ENCODE data around the gene KLHL2.
"Not testable (repeated sequence)": the region's sequence is repeated elsewhere in the genome, so short reads cannot be mapped to it uniquely, and the experiment has no call there.

DNA sequence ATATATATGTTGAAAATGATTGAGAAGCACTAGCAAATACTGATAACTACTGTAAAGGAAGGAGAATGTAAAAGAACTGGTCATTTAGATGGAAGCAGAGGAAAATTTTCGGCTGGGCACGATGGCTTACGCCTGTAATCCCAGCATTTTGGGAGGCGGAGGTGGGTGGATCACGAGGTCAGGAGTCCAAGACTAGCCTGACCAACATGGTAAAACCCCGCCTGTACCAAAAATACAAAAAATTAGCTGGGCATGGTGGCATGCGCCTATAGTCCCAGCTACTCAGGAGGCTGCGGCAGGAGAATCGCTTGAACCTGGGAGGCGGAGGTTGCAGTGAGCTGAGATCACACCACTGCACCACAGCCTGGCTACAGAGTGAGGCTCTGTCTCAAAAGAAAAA lies 22.4 kb upstream of the KLHL2 start:
- TF ChIP-seq, protein P1, sequence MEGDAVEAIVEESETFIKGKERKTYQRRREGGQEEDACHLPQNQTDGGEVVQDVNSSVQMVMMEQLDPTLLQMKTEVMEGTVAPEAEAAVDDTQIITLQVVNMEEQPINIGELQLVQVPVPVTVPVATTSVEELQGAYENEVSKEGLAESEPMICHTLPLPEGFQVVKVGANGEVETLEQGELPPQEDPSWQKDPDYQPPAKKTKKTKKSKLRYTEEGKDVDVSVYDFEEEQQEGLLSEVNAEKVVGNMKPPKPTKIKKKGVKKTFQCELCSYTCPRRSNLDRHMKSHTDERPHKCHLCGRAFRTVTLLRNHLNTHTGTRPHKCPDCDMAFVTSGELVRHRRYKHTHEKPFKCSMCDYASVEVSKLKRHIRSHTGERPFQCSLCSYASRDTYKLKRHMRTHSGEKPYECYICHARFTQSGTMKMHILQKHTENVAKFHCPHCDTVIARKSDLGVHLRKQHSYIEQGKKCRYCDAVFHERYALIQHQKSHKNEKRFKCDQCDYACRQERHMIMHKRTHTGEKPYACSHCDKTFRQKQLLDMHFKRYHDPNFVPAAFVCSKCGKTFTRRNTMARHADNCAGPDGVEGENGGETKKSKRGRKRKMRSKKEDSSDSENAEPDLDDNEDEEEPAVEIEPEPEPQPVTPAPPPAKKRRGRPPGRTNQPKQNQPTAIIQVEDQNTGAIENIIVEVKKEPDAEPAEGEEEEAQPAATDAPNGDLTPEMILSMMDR (conservative IDR thresholded peaks at IDR 0.05; ENCODE audit: low read depth, low read length) = not testable (repeated sequence)
- not testable (repeated sequence) for TF ChIP-seq EZH2 (IDR thresholded peaks at IDR 0.05; ENCODE audit: borderline replicate concordance, low read depth, low read length, poor library complexity, severe bottlenecking)
